HG02610 (cell line): ENCODE data around the gene PCNP.
A peak's percentile ranks its signal among the peaks of the same experiment; 100 is the strongest.
"Not testable (repeated sequence)": the region's sequence is repeated elsewhere in the genome, so short reads cannot be mapped to it uniquely, and the experiment has no call there.

Experiments
- ATAC-seq: cut with Tn5 transposase; IDR thresholded peaks from one replicate; pipeline ENCODE4 v1.9.1; 2021; ENCODE audit warnings: mild to moderate bottlenecking, moderate library complexity; ENCODE audit not compliant: unreplicated experiment

PCNP gene

GRCh38 chr3:101561630-101562328, 12.2 kb upstream of the PCNP start, which contains the start of gene TRMT10C:
Gene TRMT10C, plus strand, starts transcription at chr3:101561868. Its CDS starts 2,914 bp downstream, at chr3:101564782.
- peak; percentile 100 for ATAC-seq

DNA sequence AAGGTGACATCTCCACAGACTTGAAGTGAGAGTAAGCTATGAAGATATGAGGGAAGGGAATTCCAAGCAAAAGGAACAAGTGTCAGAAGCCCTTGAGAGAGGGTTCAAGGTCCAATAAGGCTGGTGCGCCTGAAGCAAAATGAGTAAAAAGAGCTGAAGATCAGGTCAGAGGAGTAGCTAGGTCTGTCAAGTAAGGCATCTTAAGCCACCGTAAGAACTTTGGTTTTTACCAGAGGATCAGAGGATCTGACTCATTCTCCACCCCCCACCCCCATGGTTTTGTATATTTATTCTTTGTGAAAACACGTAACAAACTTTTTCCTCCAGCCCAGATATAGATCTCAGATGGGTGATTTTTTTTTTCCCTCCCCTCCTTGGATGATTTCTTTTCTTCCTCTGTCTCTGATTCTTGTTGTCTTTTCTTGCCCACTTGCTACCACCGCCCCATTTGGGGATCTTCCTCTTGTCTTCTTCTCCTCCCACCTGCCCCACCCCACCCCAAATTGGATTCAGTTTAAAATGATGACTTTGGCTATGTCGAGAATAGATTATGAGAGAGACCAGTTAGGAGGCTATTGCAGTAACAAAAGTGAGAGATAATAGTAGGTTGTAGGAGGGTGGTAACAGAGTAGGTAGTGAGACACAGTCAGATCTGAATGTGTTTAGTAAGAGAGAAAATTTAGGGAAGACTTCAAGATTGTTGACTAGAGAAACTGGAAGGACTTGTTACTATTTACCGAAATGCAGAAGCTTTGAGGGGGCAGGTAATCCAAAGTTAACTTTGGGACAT, 6.3 kb upstream of the PCNP start:
- ATAC-seq = no peak

DNA sequence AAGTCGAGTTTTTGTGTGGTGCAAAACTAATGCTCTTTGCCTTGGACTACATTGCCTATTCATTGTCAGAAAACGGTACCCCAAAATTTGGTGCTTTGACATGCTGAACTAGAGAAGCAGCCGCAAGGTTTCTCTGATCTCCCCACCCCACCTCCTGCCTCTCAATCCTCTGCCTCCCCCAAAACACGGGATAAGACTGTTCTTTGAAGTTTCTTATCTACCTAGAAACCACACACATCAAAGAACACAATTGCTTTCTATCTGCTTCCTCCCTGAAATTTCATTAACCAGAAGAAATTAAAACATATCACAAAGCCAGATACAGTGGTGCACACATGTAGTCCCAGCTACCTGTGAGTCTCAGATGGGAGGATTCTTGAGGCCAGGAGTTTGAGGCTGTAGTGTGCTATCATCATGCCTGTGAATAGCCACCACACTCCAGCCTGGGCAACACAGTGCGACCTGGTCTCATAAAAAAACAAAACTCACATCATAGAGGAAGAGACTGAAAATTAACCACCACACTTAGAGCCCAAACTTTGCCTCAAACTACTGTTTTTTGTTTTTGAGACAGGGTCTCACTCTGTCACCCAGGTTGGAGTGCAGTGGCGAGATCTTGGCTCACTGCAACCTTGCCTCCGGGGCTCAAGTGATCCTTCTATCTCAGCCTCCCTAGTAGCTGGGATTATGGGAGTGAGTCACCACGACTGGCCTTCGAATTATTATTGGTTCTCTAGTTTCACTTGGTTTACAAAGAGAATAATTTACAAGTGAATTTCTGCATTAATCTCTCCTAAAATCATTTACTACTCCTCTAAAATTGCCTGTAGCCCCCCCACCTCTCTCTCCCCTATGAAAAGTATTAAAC, 2.7 kb upstream of the PCNP start:
- ATAC-seq = no peak

- peak; percentile 46 for ATAC-seq
These were observed 570 bp downstream of the PCNP start for GRCh38 chr3:101574388-101575112.

- no peak for ATAC-seq
These were observed 3.3 kb downstream of the PCNP start for GRCh38 chr3:101577286-101577685.

- ATAC-seq = no peak
These were observed 14.6 kb downstream of the PCNP start for GRCh38 chr3:101588616-101589015.

- no peak for ATAC-seq
These were observed 17.1 kb downstream of the PCNP start for GRCh38 chr3:101591071-101591470.

- ATAC-seq = no peak
These were observed 28.8 kb downstream of the PCNP start for GRCh38 chr3:101602731-101603130.

DNA sequence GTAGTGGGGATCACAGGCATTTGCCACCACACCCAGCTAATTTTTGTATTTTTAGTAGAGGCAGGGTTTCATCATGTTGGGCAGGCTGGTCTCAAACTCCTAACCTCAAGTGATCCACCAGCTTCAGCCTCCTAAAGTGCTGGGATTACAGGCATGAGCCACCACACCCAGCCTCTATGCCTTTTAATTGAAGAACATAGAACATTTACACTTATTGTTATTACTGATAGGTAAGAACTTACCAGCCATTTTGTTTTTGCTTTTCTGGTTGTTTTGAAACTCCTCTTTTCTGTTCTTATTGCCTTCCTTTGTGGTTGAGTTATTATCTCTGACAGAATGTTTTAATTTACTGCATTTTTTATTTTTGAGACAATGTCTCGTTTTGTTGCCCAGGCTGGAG, 29.2 kb downstream of the PCNP start:
- no peak for ATAC-seq

DNA sequence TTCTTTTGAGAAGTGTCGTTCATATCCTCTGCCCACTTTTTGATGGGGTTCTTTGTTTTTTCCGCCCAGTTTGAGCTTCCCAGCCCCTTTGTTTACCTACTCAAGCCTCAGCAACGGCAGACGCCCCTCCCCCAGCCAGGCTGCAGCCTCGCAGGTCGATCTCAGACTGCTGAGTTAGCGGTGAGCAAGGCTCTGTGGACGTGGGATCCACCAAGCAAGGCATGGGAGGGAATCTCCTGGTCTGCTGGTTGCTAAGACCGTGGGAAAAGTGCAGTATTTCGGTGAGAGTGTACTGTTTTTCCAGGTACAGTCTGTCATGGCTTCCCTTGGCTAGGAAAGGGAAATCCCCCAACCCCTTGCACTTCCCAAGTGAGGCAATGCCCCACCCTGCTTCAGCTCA, 31.4 kb downstream of the PCNP start:
- not testable (repeated sequence) for ATAC-seq

- ATAC-seq = no peak
These were observed 37.0 kb downstream of the PCNP start for GRCh38 chr3:101611023-101611422.

GRCh38 chr3:101613014-101613413, 39.0 kb downstream of the PCNP start:
- ATAC-seq = not testable (repeated sequence)

DNA sequence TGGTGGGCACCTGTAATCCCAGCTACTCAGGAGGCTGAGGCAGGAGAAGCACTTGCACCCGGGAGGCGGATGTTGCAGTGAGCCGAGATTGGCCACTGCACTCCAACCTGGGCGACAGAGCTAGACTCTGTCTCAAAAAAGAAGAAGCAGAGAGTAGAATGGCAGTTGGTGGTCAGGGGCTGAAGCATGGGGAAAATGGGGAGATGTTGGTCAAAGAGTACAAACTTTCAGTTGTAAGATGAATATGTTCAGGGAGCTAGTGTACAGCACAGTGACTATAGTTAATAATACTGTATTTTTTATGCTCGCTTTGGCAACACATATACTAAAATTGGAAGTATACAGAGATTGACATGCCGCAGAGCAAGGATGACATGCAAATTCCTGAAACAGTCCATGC, 41.5 kb downstream of the PCNP start:
- no peak for ATAC-seq

DNA sequence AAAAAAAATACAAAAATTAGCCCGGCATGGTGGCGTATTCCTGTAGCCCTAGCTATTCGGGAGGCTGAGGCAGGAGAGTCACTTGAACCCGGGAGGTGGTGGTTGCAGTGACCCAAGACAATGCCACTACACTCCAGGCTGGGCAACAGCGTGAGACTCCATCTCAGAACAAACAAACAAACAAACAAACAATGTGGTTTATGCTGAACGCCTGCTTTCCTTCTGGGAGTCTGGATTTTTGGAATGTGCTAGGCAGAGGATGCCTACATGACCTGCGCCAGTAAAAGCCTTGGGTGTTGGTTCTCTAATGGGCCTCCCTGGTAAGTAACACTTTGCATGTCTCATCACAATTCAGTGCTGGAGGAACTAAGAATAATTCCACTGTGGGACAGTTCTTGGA, 43.5 kb downstream of the PCNP start:
- no peak for ATAC-seq

- no peak for ATAC-seq
These were observed 44.7 kb downstream of the PCNP start for GRCh38 chr3:101618726-101619125.

- ATAC-seq = no peak
These were observed 45.8 kb downstream of the PCNP start for GRCh38 chr3:101619734-101620133.

DNA sequence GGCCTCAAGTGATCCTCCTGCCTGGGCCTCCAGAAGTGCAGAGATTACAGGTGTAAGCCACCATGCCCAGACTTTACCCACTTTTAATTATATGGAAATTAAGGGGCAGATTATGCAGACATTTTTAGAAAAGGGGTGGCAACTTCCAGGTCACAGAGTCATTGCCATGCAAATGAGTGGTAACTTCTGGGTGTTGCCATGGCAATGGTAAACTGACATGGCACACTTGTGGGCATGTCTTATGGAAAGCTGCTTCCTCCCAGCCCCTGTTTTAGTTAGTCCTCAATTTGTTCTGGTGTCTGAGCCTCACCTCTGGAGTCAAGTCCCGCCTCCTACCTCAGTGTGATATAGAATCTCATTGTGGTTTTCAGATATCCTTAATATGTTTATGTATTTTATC, 49.7 kb downstream of the PCNP start:
- ATAC-seq = no peak

- ATAC-seq = no peak
These were observed 50.9 kb downstream of the PCNP start for GRCh38 chr3:101624857-101625256.

GRCh38 chr3:101625879-101626278, 51.9 kb downstream of the PCNP start:
- no peak for ATAC-seq

DNA sequence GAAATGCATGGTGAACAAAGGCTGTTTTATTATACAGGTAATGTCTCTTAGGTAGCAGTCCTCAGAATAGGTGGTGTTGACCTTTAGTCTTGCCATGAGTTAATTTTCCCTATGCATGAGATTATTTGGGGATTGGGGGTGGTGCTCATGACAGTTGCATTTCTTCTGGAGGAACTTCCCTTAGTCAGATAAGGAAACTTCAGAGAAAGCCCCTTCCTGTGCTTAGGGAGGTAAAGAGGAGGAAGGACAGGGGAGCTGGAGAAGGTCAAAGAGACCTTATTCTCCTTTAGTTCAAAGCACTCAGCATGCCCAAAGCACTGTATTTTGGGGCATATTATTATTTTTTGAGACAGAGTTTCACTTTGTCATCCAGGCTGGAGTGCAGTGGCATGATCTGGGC, 55.2 kb downstream of the PCNP start:
- no peak for ATAC-seq
